Right cardiac atrium (tissue), 5 donors: ENCODE data around the gene POLR1A. TPM values are rescaled to one million over a fixed set of nuclear protein-coding genes. Genes with fewer than 3 reads are reported as not detected.

Source experiments
- ATAC-seq, 2 donors: fragments of 200-7000 bp; cut with Tn5 transposase; one replicate each; pipeline versions ENCODE4 v1.8.0 to v1.9.1; 2020; ENCODE audit warnings: moderate library complexity in 2 of 2, mild to moderate bottlenecking in 1 of 2
- DNase-seq, 3 donors: peaks; one replicate each; pipeline ENCODE4 v3.0.0-alpha.2; 2020
- H3K27ac ChIP-seq: one replicate; pipeline ENCODE4 v1.5.1; 2013; ENCODE audit warnings: mild to moderate bottlenecking, low read length, control low read depth, moderate library complexity
- H3K27me3 ChIP-seq: one replicate; pipeline ENCODE4 v1.6.1; 2013; ENCODE audit not compliant: control insufficient read depth, insufficient read depth
- H3K4me1 ChIP-seq: one replicate; pipeline ENCODE4 v1.6.1; 2013; ENCODE audit warnings: low read length; ENCODE audit not compliant: control insufficient read depth, insufficient read depth
- H3K4me3 ChIP-seq: one replicate; pipeline ENCODE4 v1.5.1; 2013; ENCODE audit warnings: low read length, control low read depth
- H3K9me3 ChIP-seq: one replicate; pipeline ENCODE4 v1.6.1; 2013; ENCODE audit warnings: low read length; ENCODE audit not compliant: control insufficient read depth
- WGBS: extraction: QIAGEN DNeasy Blood & Tissue Kit; methylation state at CpG from one replicate; pipeline ENCODE4 v1.1.7; 2013; 5-methylcytosine and 5-hydroxymethylcytosine counted together
- intact Hi-C, 4 donors: fragments of 100-400 bp; cut with DNase I; formaldehyde crosslinking; loops; one replicate each; pipeline versions ENCODE4 v1.11.0 to v1.14.0; 2022 to 2023
- polyA plus RNA-seq: library from polyadenylated mRNA; stranded (reverse); fragments of 200-250 nt; gene quantifications from one replicate; pipeline ENCODE4 v1.2.3, GENCODE V29; 2013
- total RNA-seq, 4 donors: library from RNA; stranded (reverse); fragmentation: NEBNext Ultra II Directional; extraction: Animal tissue kit (Norgen Biotek cat#: 25700); gene quantifications; one replicate each; pipeline ENCODE4 v1.2.1, GENCODE V29; 2021
- donor health status: healthy with polysubstance abuse.
- donor health status: DM: no; HTN: yes; CAD: no.
- donor health status: DM: no; HTN: no; CAD: no.
- donor health status: DM: no; HTN: yes; CAD: no; lungs with severe emphysema.
- donor health status: DM: yes; HTN: yes; CAD: no.

The POLR1A gene
- total and polyA plus RNA-seq, 5 donors, result 4.7 to 29.9 (median 17.2) TPM

DNA sequence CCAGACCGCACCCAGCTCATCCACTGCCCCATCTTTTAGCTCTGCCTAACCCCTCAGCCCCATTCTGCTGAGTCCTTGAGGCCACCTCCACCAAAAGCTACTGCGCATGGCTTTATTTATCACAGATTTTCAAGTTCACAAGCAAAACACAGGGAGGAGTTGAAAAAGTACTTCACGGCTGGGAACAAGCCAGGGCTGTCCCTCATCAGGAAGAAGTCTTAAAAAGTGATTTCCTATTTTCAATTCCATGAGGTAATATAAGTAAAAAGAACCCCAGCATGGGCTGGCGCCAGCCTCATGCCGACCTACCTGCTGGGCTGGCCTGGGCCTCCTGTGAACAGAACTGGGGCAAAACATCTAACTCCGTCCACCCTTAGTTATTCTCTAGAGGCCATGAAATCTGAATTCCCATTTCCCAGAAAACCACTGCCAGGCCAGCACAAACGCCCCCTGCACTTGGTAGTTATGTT, 69.0 kb downstream of the POLR1A start:
- H3K4me3 ChIP-seq, result no peak overlapping the region
- ATAC-seq (no peak), DNase-seq (no peak)
- H3K27me3 ChIP-seq, result no peaks in the 10 kb centered on the region
- peak overlapping the region; percentile 93 for H3K27ac ChIP-seq
- H3K4me1 ChIP-seq, result peaks cover 17% of the 10 kb centered on the region
- 18% methylated on average over 7 of the region's 7 CpGs for WGBS
- no peaks in the 10 kb centered on the region for H3K9me3 ChIP-seq
- intact Hi-C loops, result loop anchor here in 1 of 4 donors (10.0 kb wide), 1 partner anchor 152 kb away; the partner anchor contains the start of gene ST3GAL5

DNA sequence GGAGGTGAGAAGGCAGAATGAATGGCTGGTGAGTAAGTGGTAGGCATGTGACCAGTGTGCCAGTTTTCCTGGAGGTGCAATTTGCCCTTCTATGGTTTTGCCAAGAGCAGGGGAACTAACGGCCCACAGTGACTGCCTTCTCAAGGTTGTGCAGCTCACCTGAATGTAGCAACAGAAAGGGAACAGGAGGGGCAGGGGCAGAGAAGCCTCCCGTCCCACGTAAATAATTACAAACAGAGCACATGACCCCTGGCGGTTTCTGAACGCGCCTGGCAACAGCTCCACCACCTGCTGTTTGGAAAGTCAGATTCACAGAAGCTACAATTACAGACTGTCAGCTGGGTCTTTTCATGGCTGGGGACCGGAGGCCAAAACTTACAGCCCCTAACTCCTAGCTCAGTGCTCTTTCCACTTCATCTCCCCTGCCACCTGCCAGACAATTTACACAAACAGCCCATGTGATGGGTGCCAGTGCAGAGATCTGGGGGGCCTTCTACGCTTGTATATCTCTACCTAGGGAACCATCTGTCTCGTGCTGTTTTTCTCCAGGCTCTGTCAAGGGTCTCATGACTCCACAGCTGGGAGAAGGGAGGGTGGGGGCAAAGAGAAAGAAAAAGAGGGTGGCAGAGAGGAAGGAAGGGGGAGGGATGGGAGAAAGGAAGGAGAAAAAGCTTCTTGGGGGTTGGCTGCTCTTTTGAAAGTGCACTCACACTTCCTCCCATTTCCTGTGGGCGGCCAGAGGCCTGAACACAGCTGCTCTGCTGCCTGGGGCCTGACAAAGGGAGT, 69.6 kb downstream of the POLR1A start:
- WGBS, result 34% methylated on average over 10 of the region's 10 CpGs
- Histone ChIP-seq H3K4me1 (peaks cover 17% of the 10 kb centered on the region), H3K9me3 (no peaks in the 10 kb centered on the region), H3K27ac (peak overlapping the region; percentile 93), H3K27me3 (no peaks in the 10 kb centered on the region), H3K4me3 (no peak overlapping the region)
- peak; percentile 81 to 90 (median 89) for DNase-seq
- intact Hi-C loops, result loop anchor here in 1 of 4 donors (10.0 kb wide), 1 partner anchor 151 kb away; the partner anchor contains the start of gene ST3GAL5
- peak; percentile 70 to 83 for ATAC-seq

DNA sequence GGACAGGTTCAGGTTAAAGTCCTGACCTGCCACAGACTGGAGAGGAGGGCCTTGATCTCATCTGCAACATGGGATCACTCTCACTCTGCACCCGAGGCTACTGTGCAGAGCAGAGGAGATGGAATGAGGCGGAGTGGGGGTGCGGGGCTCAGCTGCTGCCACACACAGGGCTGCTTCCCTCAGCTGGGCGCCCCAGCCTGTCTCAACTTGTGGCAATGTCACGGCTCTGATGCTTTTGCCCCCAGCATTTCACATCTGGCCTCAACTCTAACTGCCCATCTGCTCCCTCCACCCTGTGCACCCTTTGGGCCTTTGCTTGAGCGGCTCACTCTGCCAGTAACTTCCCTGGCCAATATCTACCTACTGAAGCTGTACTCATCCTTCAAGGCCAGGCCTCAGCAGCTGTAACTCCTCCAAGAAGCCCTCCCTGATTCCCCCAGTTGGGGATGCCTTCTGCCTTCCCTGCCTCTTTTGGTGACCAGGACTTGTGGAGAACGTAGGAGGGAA, 70.3 kb downstream of the POLR1A start:
- Histone ChIP-seq H3K27me3 (no peaks in the 10 kb centered on the region), H3K4me1 (peaks cover 17% of the 10 kb centered on the region), H3K27ac (no peak overlapping the region), H3K4me3 (no peak overlapping the region), H3K9me3 (no peaks in the 10 kb centered on the region)
- intact Hi-C loops, result loop anchor here in 1 of 4 donors (10.0 kb wide), 1 partner anchor 151 kb away; the partner anchor contains the start of gene ST3GAL5
- no peak for ATAC-seq
- no peak for DNase-seq
- WGBS, result 90% methylated on average over 7 of the region's 7 CpGs

DNA sequence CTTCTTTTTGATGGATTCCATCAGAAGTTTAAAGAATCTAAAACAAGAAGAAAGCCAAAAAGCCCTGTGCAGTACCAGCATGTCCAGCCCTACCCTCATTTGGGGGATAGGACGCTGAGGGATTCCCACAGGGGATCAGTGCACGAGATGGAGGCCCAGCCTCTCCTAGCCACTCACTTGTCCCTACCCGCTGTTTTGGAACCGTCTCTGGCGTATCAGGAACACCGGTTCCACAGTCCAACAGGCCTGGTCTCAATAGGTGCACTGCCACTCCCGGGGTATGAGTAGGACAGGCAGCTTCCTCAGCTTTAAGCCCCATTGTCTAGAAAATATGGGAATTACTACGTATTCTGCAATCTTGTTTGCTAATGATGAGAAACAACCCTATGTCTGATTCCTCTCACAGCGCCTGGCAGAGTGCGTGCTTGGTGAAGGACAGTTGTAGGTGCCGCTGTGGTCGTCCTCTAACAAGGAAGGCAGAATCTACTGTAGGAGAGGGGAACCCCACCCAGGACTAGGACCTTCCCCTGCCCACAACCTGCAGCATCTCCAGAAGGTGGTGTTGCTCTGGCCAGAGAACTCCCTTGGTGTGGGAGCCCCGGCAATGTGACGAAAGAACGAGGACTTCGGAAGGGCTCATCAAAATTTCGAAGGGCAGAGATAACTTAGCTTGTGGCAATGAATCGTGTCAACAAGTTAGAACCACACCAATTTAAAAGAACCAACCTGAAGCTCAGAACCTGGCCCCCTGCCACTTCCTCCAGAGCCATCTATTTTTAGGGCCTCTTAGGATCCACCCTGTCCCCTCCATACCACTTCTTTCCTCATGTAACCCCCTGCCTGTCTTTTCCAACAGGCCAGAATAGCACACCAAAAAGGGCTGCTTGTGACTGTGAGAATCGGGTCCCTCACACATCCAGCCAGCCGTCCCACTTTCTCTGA, 71.7 kb downstream of the POLR1A start:
- H3K27me3 ChIP-seq, result no peaks in the 10 kb centered on the region
- intact Hi-C loops, result loop anchor here in 1 of 4 donors (10.0 kb wide), 1 partner anchor 149 kb away; the partner anchor contains the start of gene ST3GAL5
- DNase-seq (no peak), ATAC-seq (no peak)
- H3K27ac ChIP-seq, result no peak overlapping the region
- WGBS, result 83% methylated on average over 20 of the region's 20 CpGs
- no peak overlapping the region for H3K4me3 ChIP-seq
- peaks cover 18% of the 10 kb centered on the region for H3K4me1 ChIP-seq
- no peaks in the 10 kb centered on the region for H3K9me3 ChIP-seq

DNA sequence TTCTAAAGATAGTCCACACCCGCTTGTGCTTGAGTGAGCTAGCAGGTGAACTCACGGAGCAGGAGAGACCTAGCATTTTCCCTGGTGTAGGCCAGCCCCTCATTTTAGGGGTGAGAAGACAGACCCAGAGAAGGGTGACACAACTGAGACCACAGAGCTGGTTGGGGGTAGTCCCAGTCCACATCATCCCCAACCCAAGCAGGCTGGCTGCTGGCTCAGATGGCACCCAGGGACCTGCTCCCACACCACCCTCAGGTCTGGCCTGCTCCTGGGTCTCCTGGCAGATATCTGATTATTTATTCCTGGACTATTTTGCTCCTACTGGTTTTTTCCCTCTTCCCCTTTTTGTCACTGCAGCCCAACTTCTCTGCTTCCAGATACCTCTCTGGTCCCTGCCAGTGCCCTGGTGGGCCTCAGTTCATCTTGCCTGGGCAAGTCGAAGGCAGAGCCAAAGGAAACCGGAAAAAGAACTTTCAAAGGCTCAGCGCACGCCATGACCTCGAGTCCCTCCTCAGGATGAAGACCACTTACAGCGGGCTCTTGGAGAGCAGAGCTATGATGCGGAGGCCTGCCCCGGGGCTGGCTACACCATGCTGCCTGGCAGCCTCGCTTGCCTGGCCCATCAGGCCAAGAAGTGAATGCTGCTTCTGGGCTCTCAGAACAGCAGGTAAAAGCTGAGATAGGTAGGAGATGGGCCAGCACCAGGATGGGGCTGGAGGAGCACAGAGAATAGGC, 72.7 kb downstream of the POLR1A start:
- WGBS, result 96% methylated on average over 11 of the region's 11 CpGs

DNA sequence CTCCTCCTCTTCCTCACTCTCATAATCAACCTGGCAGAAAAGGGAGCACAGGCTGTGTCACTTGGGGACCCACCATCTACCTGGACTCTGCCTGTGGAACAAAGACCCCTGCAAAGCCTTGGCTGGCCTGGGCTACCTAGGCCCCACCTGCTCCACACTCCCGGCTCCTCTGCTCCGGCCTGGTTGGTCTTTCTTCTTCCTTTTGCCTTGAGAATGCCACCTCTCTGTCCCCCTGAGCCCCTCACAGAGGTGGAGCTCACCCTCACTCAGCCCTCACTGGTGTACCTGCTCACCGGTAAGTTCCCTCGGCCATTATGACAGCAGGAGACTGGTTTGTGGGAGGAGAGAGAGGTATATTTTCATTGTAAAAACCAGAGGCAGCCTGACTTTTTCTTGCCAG, 74.1 kb downstream of the POLR1A start:
- DNase-seq, result no peak
- intact Hi-C loops, result loop anchor here in 1 of 4 donors (10.0 kb wide), 1 partner anchor 147 kb away; the partner anchor contains the start of gene ST3GAL5

More for the DNA sequence above, 72.7 kb downstream of the POLR1A start:
- Histone ChIP-seq H3K27ac (no peak overlapping the region), H3K4me3 (no peak overlapping the region), H3K27me3 (no peaks in the 10 kb centered on the region), H3K9me3 (no peaks in the 10 kb centered on the region), H3K4me1 (peaks cover 18% of the 10 kb centered on the region)
- no peak for ATAC-seq
- no peak for DNase-seq
- intact Hi-C loops, result loop anchor here in 1 of 4 donors (10.0 kb wide), 1 partner anchor 148 kb away; the partner anchor contains the start of gene ST3GAL5

DNA sequence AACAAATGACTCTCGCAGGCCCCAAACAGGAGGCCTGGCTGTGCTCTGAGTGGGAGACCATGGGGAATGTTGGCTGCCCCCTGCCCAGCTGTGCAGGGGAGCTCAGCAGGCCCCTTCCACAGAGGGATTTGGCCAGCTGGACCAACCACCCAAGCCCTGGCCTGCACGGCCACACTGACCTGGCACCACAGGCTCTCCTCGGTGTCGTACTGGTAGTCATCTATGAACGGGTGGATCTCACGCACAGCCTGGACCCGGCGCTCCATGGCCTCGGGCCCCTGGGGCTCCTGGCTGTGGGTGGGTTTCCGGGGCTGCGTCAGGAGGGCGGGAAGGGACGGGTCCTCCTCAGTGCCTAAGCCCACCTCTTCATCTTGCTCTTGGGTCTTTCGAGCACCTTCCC, 74.5 kb downstream of the POLR1A start:
- WGBS, result 97% methylated on average over 14 of the region's 14 CpGs
- DNase-seq (no peak), ATAC-seq (no peak)
- H3K4me3 ChIP-seq, result no peak overlapping the region
- H3K27ac ChIP-seq, result no peak overlapping the region
- intact Hi-C loops, result loop anchor here in 1 of 4 donors (10.0 kb wide), 1 partner anchor 146 kb away; the partner anchor contains the start of gene ST3GAL5
- peaks cover 10% of the 10 kb centered on the region for H3K4me1 ChIP-seq
- H3K27me3 ChIP-seq, result no peaks in the 10 kb centered on the region
- no peaks in the 10 kb centered on the region for H3K9me3 ChIP-seq

More for the DNA sequence above, 74.1 kb downstream of the POLR1A start:
- no peaks in the 10 kb centered on the region for H3K9me3 ChIP-seq
- WGBS, result 97% methylated on average over 4 of the region's 4 CpGs
- H3K4me3 ChIP-seq, result no peak overlapping the region
- H3K27me3 ChIP-seq, result no peaks in the 10 kb centered on the region
- ATAC-seq, result no peak
- H3K4me1 ChIP-seq, result peaks cover 10% of the 10 kb centered on the region
- H3K27ac ChIP-seq, result no peak overlapping the region

DNA sequence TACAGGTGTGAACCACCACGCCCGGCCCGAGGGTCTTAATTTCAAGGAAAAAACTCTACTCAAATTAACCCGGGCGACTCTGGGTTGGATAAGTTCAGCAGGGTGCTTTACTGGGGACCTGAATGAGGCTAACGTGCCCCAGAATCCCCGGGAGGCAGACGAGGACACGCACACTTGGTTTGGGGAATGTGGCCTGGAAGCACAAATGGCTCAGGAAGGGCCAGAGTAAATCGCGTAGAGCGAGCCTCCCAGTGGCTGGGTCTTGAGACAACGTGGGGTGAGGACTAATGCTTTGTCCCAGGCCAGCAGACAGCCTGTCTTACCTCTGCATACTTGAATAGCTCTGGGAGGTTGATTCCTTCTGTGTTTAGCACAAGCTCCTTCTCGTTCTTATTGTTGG, 75.8 kb downstream of the POLR1A start:
- H3K4me1 ChIP-seq, result peaks cover 10% of the 10 kb centered on the region
- intact Hi-C loops, result loop anchor here in 1 of 4 donors (10.0 kb wide), 1 partner anchor 145 kb away; the partner anchor contains the start of gene ST3GAL5
- DNase-seq (no peak), ATAC-seq (no peak)
- H3K9me3 ChIP-seq, result no peaks in the 10 kb centered on the region
- H3K27ac ChIP-seq, result no peak overlapping the region
- no peak overlapping the region for H3K4me3 ChIP-seq
- WGBS, result 97% methylated on average over 14 of the region's 14 CpGs
- H3K27me3 ChIP-seq, result no peaks in the 10 kb centered on the region

DNA sequence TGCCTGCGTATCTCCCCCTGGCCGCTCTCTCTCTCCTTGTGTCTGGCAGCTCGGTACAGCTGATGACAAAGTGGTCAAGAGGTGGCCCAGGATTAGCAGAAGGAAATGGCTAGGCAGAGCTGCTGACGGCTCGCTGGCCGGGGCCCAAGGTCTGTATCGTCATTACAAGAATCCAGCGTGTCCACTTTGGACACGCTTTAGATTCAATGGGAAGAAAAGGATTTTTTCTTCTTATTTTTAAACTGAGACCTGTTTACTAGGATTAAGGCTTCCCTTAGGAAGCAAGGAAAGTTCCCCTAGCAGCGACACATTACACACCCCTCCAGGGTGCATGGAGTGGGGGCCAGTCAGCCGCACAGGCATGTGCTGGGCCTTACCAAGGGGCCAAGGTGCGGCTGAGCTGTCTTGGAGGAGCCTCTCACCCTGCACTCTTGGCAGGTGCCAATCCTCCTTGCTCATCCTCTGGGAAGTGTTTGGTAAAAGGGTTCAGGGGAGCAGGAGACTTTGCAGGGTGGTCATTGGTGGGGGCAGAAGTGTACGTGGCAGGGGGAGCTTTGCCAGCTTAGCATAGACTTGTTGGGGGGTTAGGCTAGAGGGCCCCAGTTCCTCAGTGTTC, 76.8 kb downstream of the POLR1A start:
- 27% methylated on average over 13 of the region's 13 CpGs for WGBS
- Histone ChIP-seq H3K4me1 (peaks cover 10% of the 10 kb centered on the region), H3K9me3 (no peaks in the 10 kb centered on the region), H3K4me3 (no peak overlapping the region), H3K27ac (peak overlapping the region; percentile 40), H3K27me3 (no peaks in the 10 kb centered on the region)
- DNase-seq (peak; percentile 94 to 98 (median 97)), ATAC-seq (peak; percentile 94 to 96)
- intact Hi-C loops, result no loop called here
